Retina (tissue), 1 donor: ENCODE data around the gene GJB4.
"Not testable (repeated sequence)": the region's sequence is repeated elsewhere in the genome, so short reads cannot be mapped to it uniquely, and the experiment has no call there.

Source experiments
- DNase-seq: peaks from one replicate; pipeline ENCODE4 v3.0.0-alpha.2; 2016

The GJB4 gene

DNA sequence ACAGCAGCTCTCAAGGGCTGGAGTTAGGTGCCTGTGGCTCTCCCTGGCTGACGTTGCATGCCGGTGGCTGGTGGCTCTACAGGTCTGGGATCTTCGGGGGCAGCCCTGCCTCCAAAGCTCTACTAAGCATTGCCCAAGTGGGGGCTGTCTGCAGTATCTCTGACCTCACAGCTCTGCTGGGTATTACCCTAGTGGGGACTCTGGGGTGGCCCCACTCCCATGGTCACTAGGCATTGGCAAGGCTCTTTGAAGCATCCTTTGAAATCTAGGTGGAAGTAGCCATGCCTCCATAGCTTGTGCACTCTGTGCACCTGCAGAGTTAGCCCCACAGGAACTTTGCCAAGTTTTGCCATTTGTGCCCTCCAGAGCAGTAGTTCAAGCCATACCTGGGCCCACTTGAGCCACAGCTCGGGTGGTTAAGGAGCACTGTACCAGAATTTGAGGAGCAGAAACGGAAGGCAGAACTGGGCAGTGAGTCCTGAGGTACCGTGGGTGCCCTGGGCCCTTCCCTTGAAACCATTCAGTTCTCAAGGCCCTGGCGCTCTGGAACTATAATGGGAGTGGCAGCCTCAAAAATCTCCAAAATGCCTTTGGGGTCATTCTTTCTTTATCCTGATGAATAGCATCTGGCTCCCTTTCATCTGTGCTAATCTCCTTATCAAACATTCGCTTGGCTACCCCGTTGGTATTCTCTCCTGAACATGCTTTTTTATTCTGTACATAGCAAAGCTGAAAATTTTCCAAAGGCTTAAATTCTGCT lies 48.7 kb downstream of the GJB4 start:
- no peak for DNase-seq

DNA sequence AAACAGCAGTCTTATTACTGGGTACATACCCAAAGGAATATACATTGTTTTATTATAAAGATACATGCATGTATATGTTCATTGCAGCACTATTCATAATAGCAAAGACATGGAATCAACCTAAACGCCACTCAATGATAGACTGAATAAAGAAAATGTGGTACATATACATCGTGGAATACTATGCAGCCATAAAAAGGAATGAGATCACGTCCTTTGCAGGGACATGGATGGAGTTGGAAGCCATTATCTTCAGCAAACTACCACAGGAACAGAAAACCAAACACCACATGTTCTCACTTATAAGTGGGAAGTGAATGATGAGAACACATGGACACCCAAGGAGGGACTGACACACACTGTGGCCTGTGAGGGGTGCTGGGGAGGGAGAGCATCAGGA lies 51.2 kb downstream of the GJB4 start:
- not testable (repeated sequence) for DNase-seq
